Endothelial cell of hepatic sinusoid (primary cell): ENCODE measurements around the gene KSR1.
"Not testable (repeated sequence)": the region's sequence is repeated elsewhere in the genome, so short reads cannot be mapped to it uniquely, and the experiment has no call there.

Source experiments
- in situ Hi-C: cut with HindIII; loops from 2 replicates; pipeline ENCODE4 v1.10.0; 2017; ENCODE audit warnings: low sequenced_read_pairs

KSR1 gene

GRCh38 chr17:27491713-27492190 is 35.5 kb downstream of the KSR1 start:
- in situ Hi-C loops: no loop called here

GRCh38 chr17:27492470-27492869 is 36.2 kb downstream of the KSR1 start:
- in situ Hi-C loops: no loop called here

GRCh38 chr17:27493088-27493487 is 36.8 kb downstream of the KSR1 start:
- in situ Hi-C loops: no loop called here

- in situ Hi-C loops: no loop called here
Measured at GRCh38 chr17:27494192-27495091, 38.2 kb downstream of the KSR1 start.

GRCh38 chr17:27495460-27495859 is 39.2 kb downstream of the KSR1 start:
- in situ Hi-C loops: no loop called here

- in situ Hi-C loops: no loop called here
Measured at GRCh38 chr17:27496005-27496404, 39.8 kb downstream of the KSR1 start.

- in situ Hi-C loops: no loop called here
Measured at GRCh38 chr17:27496437-27496943, 40.2 kb downstream of the KSR1 start.

GRCh38 chr17:27496971-27497370 is 40.7 kb downstream of the KSR1 start:
- in situ Hi-C loops: no loop called here

GRCh38 chr17:27497696-27498095 is 41.4 kb downstream of the KSR1 start:
- in situ Hi-C loops: no loop called here

- in situ Hi-C loops: no loop called here
Measured at GRCh38 chr17:27498615-27499309, 42.5 kb downstream of the KSR1 start.

- in situ Hi-C loops: no loop called here
Measured at GRCh38 chr17:27499451-27500265, 43.4 kb downstream of the KSR1 start.

- in situ Hi-C loops: not testable (repeated sequence)
Measured at GRCh38 chr17:27501338-27501737, 45.1 kb downstream of the KSR1 start.

GRCh38 chr17:27502526-27503324 is 46.5 kb downstream of the KSR1 start:
- in situ Hi-C loops: no loop called here

- in situ Hi-C loops: no loop called here
Measured at GRCh38 chr17:27503611-27504010, 47.4 kb downstream of the KSR1 start.

- in situ Hi-C loops: no loop called here
Measured at GRCh38 chr17:27504188-27504995, 48.1 kb downstream of the KSR1 start.

GRCh38 chr17:27506348-27507218 is 50.3 kb downstream of the KSR1 start:
- in situ Hi-C loops: no loop called here

GRCh38 chr17:27511168-27511883 is 55.1 kb downstream of the KSR1 start:
- in situ Hi-C loops: loop anchor here (5.0 to 10.0 kb wide), 3 partner anchors 47 to 207 kb away; no protein-coding TSS in a partner anchor
